CD14-positive monocyte (primary cell): ENCODE results near the gene FXYD5. TPM values are rescaled to one million over a fixed set of nuclear protein-coding genes. Genes with fewer than 3 reads are reported as not detected.

ENCODE experiments used
- DNase-seq, 3 donors: peaks; one replicate each; pipeline ENCODE4 v3.0.0-alpha.2; 2011 to 2022
- H2AFZ ChIP-seq: 2 replicates; pipeline ENCODE4 v1.6.0; 2012; ENCODE audit warnings: mild to moderate bottlenecking, low read depth, low read length, inconsistent platforms; ENCODE audit not compliant: insufficient read depth, poor library complexity, severe bottlenecking
- H3K27ac ChIP-seq, 2 donors: 1 replicate in 1 of 2; 2 replicates in 1 of 2; pipeline ENCODE4 v1.5.1; 2012 to 2013; ENCODE audit warnings: low read length in 2 of 2, control low read depth in 1 of 2, inconsistent platforms in 1 of 2, low read depth in 1 of 2, mild to moderate bottlenecking in 1 of 2
- H3K27me3 ChIP-seq, 2 donors: one replicate each; pipeline versions ENCODE4 v1.6.0 to v1.6.1; 2011 to 2013; ENCODE audit warnings: low read length in 2 of 2; ENCODE audit not compliant: control insufficient read depth in 2 of 2, insufficient read depth in 2 of 2
- H3K36me3 ChIP-seq, 2 donors: replicated peaks in 1 of 2; 1 replicate in 1 of 2; 2 replicates in 1 of 2; pipeline versions ENCODE4 v1.5.1 to v1.6.1; 2012 to 2013; ENCODE audit warnings: low read length in 2 of 2, control low read depth in 1 of 2, inconsistent platforms in 1 of 2, mild to moderate bottlenecking in 1 of 2; ENCODE audit not compliant: insufficient read depth in 2 of 2, control insufficient read depth in 1 of 2
- H3K4me1 ChIP-seq, 2 donors: 1 replicate in 1 of 2; 2 replicates in 1 of 2; pipeline versions ENCODE4 v1.5.1 to v1.6.1; 2012 to 2013; ENCODE audit warnings: low read length in 2 of 2, control low read depth in 1 of 2, inconsistent platforms in 1 of 2, mild to moderate bottlenecking in 1 of 2, moderate library complexity in 1 of 2; ENCODE audit not compliant: insufficient read depth in 2 of 2, control insufficient read depth in 1 of 2
- H3K4me2 ChIP-seq: replicated peaks from 2 replicates; pipeline ENCODE3; 2012; ENCODE audit warnings: low read length, moderate library complexity, mild to moderate bottlenecking; ENCODE audit not compliant: poor library complexity, severe bottlenecking; ENCODE audit errors: extremely low read depth
- H3K4me3 ChIP-seq, 3 experiments: fragments of 200-600 bp in 1 of 3; sonication (generic) in 1 of 3; replicated peaks in 1 of 3; 1 replicate in 2 of 3; 2 replicates in 1 of 3; pipeline ENCODE4 v1.5.1; 2011 to 2013; ENCODE audit warnings: low read length in 3 of 3, mild to moderate bottlenecking in 3 of 3, control low read depth in 2 of 3, low read depth in 2 of 3, inconsistent platforms in 1 of 3, moderate library complexity in 1 of 3
- H3K79me2 ChIP-seq: 2 replicates; pipeline ENCODE4 v1.6.0; 2012; ENCODE audit warnings: mild to moderate bottlenecking, control low read depth, inconsistent platforms, low read length, moderate library complexity; ENCODE audit not compliant: insufficient read depth
- H3K9ac ChIP-seq: 2 replicates; pipeline ENCODE4 v1.6.0; 2017; ENCODE audit warnings: low read length, mild to moderate bottlenecking; ENCODE audit not compliant: insufficient read depth, poor library complexity, severe bottlenecking
- H3K9me3 ChIP-seq, 2 donors: replicated peaks in 1 of 2; 1 replicate in 1 of 2; 2 replicates in 1 of 2; pipeline versions ENCODE4 v1.5.1 to v1.6.1; 2012 to 2013; ENCODE audit warnings: low read length in 2 of 2, control low read depth in 1 of 2; ENCODE audit not compliant: control insufficient read depth in 1 of 2, insufficient read depth in 1 of 2
- H4K20me1 ChIP-seq: 2 replicates; pipeline ENCODE4 v1.6.0; 2012; ENCODE audit warnings: mild to moderate bottlenecking, low read length, control low read depth, moderate library complexity; ENCODE audit not compliant: insufficient read depth
- H3K27ac Mint-ChIP-seq, 7 donors: one replicate each; pipeline ENCODE4 v1.8.0; 2020; ENCODE audit warnings: mild to moderate bottlenecking in 7 of 7, mixed read lengths in 7 of 7, moderate library complexity in 6 of 7, inconsistent platforms in 2 of 7
- H3K27me3 Mint-ChIP-seq, 3 donors: one replicate each; pipeline ENCODE4 v1.8.0; 2021 to 2022; ENCODE audit warnings: low read depth in 3 of 3, mild to moderate bottlenecking in 3 of 3, mixed read lengths in 3 of 3, moderate library complexity in 3 of 3, inconsistent platforms in 1 of 3
- H3K36me3 Mint-ChIP-seq, 2 donors: one replicate each; pipeline ENCODE4 v1.8.0; 2020; ENCODE audit warnings: mixed read lengths in 2 of 2, inconsistent platforms in 1 of 2, mild to moderate bottlenecking in 1 of 2
- H3K4me1 Mint-ChIP-seq: one replicate; pipeline ENCODE4 v1.8.0; 2020; ENCODE audit warnings: mild to moderate bottlenecking, mixed read lengths
- H3K4me3 Mint-ChIP-seq, 2 donors: one replicate each; pipeline ENCODE4 v1.8.0; 2020; ENCODE audit warnings: mild to moderate bottlenecking in 2 of 2, mixed read lengths in 2 of 2, moderate library complexity in 1 of 2
- H3K9me3 Mint-ChIP-seq, 7 donors: one replicate each; pipeline ENCODE4 v1.8.0; 2020 to 2022; ENCODE audit warnings: mixed read lengths in 7 of 7, mild to moderate bottlenecking in 6 of 7, moderate library complexity in 6 of 7, inconsistent platforms in 2 of 7
- WGBS: methylation state at CpG from one replicate; pipeline ENCODE4 v1.1.5; 2013; ENCODE audit warnings: missing lambda C conversion rate; ENCODE audit not compliant: insufficient coverage; 5-methylcytosine and 5-hydroxymethylcytosine counted together
- intact Hi-C, 2 donors: fragments of 100-400 bp; cut with micrococcal nuclease; formaldehyde crosslinking; loops; one replicate each; pipeline versions ENCODE4 v1.15.0 to v1.15.1; 2023
- polyA plus RNA-seq, 3 donors: library from polyadenylated mRNA; depleted of rRNA in 1 of 3; unstranded in 2 of 3; stranded (reverse) in 1 of 3; fragments of 300-500 nt in 2 of 3; fragments of >200 nt in 1 of 3; fragmentation: Illumina TruSeq in 2 of 3; gene quantifications; 1 replicate in 2 of 3; 2 replicates in 1 of 3; pipeline ENCODE4 v1.2.3, GENCODE V29; 2012 to 2021
- TF ChIP-seq, protein P1 (sequence below): fragments of 200-600 bp; IDR thresholded peaks from one replicate; pipeline ENCODE4 v1.8.0; 2022; ENCODE audit warnings: antibody characterized with exemption, mild to moderate bottlenecking

The FXYD5 gene
- polyA plus RNA-seq, 3 donors: 204 to 673 (median 312) TPM

DNA sequence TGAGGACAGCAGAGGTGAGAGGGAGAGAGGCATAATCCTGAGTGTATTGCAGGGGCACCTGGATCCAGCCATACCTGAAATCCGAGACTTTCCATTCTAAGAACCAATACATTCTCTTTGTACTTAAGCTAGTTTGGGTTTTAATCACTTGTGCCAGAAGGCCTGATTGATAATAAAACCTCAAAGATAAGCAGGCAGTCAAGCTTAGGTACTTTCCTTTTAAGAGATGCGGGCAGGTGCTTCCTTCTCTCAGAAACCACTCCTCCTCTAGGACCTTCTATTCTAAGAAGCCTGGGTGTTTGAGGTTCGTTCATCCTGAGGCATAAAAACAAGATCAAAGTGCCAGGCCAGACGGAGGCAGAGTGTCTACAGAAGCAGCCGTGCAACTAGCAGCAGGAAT, 51.8 kb downstream of the FXYD5 start:
- no peaks in the 10 kb centered on the region for H3K36me3 ChIP-seq
- H3K4me3 ChIP-seq: no peak overlapping the region
- H3K27ac ChIP-seq: no peak overlapping the region
- no peak overlapping the region for H3K4me2 ChIP-seq
- Mint-ChIP-seq H3K4me1 (peaks cover 49% of the 10 kb centered on the region), H3K27ac (peak overlapping the region in 2 of 7 donors; percentile 38 to 95), H3K27me3 (no peaks in the 10 kb centered on the region), H3K4me3 (peak overlapping the region in 1 of 2 donors; percentile 7), H3K9me3 (peaks cover 0 to 16% (median 5%) of the 10 kb centered on the region in 7 donors), H3K36me3 (peaks cover 0 to 2% of the 10 kb centered on the region in 2 donors)
- H3K4me1 ChIP-seq: peaks cover 42 to 44% of the 10 kb centered on the region in 2 donors
- H2AFZ ChIP-seq: no peak overlapping the region
- no peak overlapping the region for H3K9ac ChIP-seq
- H3K9me3 ChIP-seq: no peaks in the 10 kb centered on the region
- intact Hi-C loops: loop anchor here in 1 of 2 donors (10.0 kb wide), 1 partner anchor 58 kb away; the partner anchor contains the start of gene USF2
- H4K20me1 ChIP-seq: no peaks in the 10 kb centered on the region
- WGBS: 11% methylated on average over 2 of the region's 5 CpGs
- no peaks in the 10 kb centered on the region for H3K27me3 ChIP-seq
- DNase-seq: no peak
- H3K79me2 ChIP-seq: no peaks in the 10 kb centered on the region
- TF ChIP-seq, protein P1, sequence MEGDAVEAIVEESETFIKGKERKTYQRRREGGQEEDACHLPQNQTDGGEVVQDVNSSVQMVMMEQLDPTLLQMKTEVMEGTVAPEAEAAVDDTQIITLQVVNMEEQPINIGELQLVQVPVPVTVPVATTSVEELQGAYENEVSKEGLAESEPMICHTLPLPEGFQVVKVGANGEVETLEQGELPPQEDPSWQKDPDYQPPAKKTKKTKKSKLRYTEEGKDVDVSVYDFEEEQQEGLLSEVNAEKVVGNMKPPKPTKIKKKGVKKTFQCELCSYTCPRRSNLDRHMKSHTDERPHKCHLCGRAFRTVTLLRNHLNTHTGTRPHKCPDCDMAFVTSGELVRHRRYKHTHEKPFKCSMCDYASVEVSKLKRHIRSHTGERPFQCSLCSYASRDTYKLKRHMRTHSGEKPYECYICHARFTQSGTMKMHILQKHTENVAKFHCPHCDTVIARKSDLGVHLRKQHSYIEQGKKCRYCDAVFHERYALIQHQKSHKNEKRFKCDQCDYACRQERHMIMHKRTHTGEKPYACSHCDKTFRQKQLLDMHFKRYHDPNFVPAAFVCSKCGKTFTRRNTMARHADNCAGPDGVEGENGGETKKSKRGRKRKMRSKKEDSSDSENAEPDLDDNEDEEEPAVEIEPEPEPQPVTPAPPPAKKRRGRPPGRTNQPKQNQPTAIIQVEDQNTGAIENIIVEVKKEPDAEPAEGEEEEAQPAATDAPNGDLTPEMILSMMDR: no peak

DNA sequence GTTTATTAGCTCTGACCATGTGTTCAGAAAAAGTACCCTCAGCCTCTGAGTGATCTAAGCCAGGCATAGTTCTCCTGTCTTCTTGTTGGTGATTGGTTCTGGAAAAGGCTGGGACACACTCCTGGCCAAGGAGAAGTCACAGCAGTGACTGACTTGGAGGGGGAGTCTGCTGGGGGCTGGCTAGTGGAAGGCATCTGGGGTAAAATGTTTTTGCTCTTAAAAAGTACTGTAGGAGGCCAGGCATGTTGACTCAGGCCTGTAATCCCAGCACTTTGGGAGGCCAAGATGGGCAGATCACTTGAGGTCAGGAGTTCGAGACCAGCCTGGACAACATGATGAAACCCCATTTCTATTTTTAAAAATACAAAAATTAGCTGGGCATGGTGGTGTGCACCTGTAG, 52.3 kb downstream of the FXYD5 start:
- Histone ChIP-seq H3K36me3 (no peaks in the 10 kb centered on the region), H3K9me3 (no peaks in the 10 kb centered on the region), H2AFZ (no peak overlapping the region), H3K4me3 (no peak overlapping the region), H3K4me1 (peaks cover 47 to 49% of the 10 kb centered on the region in 2 donors), H3K9ac (no peak overlapping the region), H3K27ac (no peak overlapping the region), H3K4me2 (no peak overlapping the region), H4K20me1 (no peaks in the 10 kb centered on the region), H3K27me3 (no peaks in the 10 kb centered on the region), H3K79me2 (no peaks in the 10 kb centered on the region)
- intact Hi-C loops: loop anchor here in 1 of 2 donors (10.0 kb wide), 1 partner anchor 58 kb away; the partner anchor contains the start of gene USF2
- peaks cover 53% of the 10 kb centered on the region for H3K4me1 Mint-ChIP-seq
- peaks cover 0 to 2% of the 10 kb centered on the region in 2 donors for H3K36me3 Mint-ChIP-seq
- peak overlapping the region in 5 of 7 donors; percentile 33 to 87 (median 56) for H3K27ac Mint-ChIP-seq
- H3K9me3 Mint-ChIP-seq: peaks cover 0 to 15% (median 5%) of the 10 kb centered on the region in 7 donors
- no CpG with 5 or more reads among the region's 1 CpG for WGBS
- TF ChIP-seq, protein P1: no peak
- H3K27me3 Mint-ChIP-seq: no peaks in the 10 kb centered on the region
- H3K4me3 Mint-ChIP-seq: no peak overlapping the region
- no peak for DNase-seq
